Measurements from ENCODE around the gene MINK1. TPM values are rescaled to one million over a fixed set of nuclear protein-coding genes. Genes with fewer than 3 reads are reported as not detected.

Gene MINK1
- total RNA-seq, 1 experiment from 2014 or later, result 68.8 TPM

GRCh38 chr17:4785311-4786105 lies 47.6 kb upstream of the MINK1 start:
- no peak overlapping the region for H2BK12ac ChIP-seq (ENCODE audit: insufficient read length, low read depth, low read length)
- no peaks in the 10 kb centered on the region for H3K79me1 ChIP-seq (ENCODE audit: insufficient read depth, low read depth, low read length, poor library complexity, severe bottlenecking)
- no peak overlapping the region for H3K27ac Mint-ChIP-seq
- H3T11ph ChIP-seq (ENCODE audit: low read length), result no peak overlapping the region
- peaks cover 47% of the 10 kb centered on the region for H3K27me3 ChIP-seq (ENCODE audit: insufficient read depth, low read length)
- H3K14ac ChIP-seq (ENCODE audit: insufficient read depth, low read length), result no peak overlapping the region; the same call in 1 of the 2 replicates
- peaks cover 3% of the 10 kb centered on the region for H4K20me1 ChIP-seq (ENCODE audit: control insufficient read depth, insufficient read depth, insufficient read length)
- H3K4me1 Mint-ChIP-seq, result peaks cover 26 to 36% of the 10 kb centered on the region in 2 experiments
- peak; percentile 41 for DNase-seq
- H3K9me3 Mint-ChIP-seq, result no peaks in the 10 kb centered on the region; a peak in 1 of 5 replicates
- no peak overlapping the region for H3K56ac ChIP-seq (ENCODE audit: insufficient read length, low read depth, low read length)
- H3K23me2 ChIP-seq (ENCODE audit: insufficient read length, low read depth, low read length, poor library complexity, severe bottlenecking), result peaks cover 17% of the 10 kb centered on the region
- H3K36me3 Mint-ChIP-seq (ENCODE audit: insufficient read depth in 1 of 3, low read depth in 3 of 3), result no peaks in the 10 kb centered on the region; a peak in 1 of 7 replicates
- no peak overlapping the region for H3K18ac ChIP-seq (ENCODE audit: insufficient read length, low read depth, low read length)
- no peak overlapping the region for H3K4me3 Mint-ChIP-seq
- peaks cover 2% of the 10 kb centered on the region; the same call in 1 of the 2 replicates for H3K4me1 ChIP-seq (ENCODE audit: insufficient read depth, low read length)
- no peak overlapping the region for H4K91ac ChIP-seq (ENCODE audit: insufficient read length, low read depth, low read length)
- no peak overlapping the region for H3K9ac ChIP-seq (ENCODE audit: extremely low read depth, insufficient read length, low read length)
- no peak overlapping the region for H2AK5ac ChIP-seq (ENCODE audit: insufficient read length, low read length)
- H4K8ac ChIP-seq (replicated peaks; ENCODE audit: insufficient read length, low read depth, low read length), result no peak overlapping the region
- H3K9me3 ChIP-seq (ENCODE audit: control insufficient read depth, low read depth, low read length), result no peaks in the 10 kb centered on the region
- H3K23ac ChIP-seq (ENCODE audit: insufficient read length, low read depth, low read length), result no peak overlapping the region
- H3K27me3 Mint-ChIP-seq (ENCODE audit: low read depth), result peaks cover 82% of the 10 kb centered on the region
- TF ChIP-seq, protein P1, sequence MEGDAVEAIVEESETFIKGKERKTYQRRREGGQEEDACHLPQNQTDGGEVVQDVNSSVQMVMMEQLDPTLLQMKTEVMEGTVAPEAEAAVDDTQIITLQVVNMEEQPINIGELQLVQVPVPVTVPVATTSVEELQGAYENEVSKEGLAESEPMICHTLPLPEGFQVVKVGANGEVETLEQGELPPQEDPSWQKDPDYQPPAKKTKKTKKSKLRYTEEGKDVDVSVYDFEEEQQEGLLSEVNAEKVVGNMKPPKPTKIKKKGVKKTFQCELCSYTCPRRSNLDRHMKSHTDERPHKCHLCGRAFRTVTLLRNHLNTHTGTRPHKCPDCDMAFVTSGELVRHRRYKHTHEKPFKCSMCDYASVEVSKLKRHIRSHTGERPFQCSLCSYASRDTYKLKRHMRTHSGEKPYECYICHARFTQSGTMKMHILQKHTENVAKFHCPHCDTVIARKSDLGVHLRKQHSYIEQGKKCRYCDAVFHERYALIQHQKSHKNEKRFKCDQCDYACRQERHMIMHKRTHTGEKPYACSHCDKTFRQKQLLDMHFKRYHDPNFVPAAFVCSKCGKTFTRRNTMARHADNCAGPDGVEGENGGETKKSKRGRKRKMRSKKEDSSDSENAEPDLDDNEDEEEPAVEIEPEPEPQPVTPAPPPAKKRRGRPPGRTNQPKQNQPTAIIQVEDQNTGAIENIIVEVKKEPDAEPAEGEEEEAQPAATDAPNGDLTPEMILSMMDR (conservative IDR thresholded peaks at IDR 0.05), result no peak
- WGBS (ENCODE audit: extremely low coverage, insufficient read length, low lambda C conversion rate), result no CpG with 5 or more reads among the region's 61 CpGs
- H2AFZ ChIP-seq (ENCODE audit: low read length), result no peak overlapping the region
- no peak overlapping the region for H3K4ac ChIP-seq (ENCODE audit: low read depth, low read length)
- H2BK120ac ChIP-seq (ENCODE audit: low read depth, low read length, poor library complexity, severe bottlenecking), result no peak overlapping the region
- no peak overlapping the region for H4K5ac ChIP-seq (ENCODE audit: insufficient read length, low read depth, low read length)
- H3K27ac ChIP-seq (ENCODE audit: insufficient read length, low read depth, low read length), result no peak overlapping the region
- H3K79me2 ChIP-seq (ENCODE audit: insufficient read depth, low read length), result no peaks in the 10 kb centered on the region
- peak overlapping the region; percentile 11 for H3K4me2 ChIP-seq (ENCODE audit: insufficient read depth, insufficient read length, low read length)
- H2BK5ac ChIP-seq (ENCODE audit: insufficient read length, low read length), result no peak overlapping the region
- H2BK20ac ChIP-seq (ENCODE audit: low read depth, low read length, poor library complexity, severe bottlenecking), result no peak overlapping the region
- no peak overlapping the region for H2BK15ac ChIP-seq (ENCODE audit: low read depth, low read length)
